Measurements from ENCODE around the gene GOLGA3.
"Not testable (repeated sequence)": the region's sequence is repeated elsewhere in the genome, so short reads cannot be mapped to it uniquely, and the experiment has no call there.

The GOLGA3 gene

DNA sequence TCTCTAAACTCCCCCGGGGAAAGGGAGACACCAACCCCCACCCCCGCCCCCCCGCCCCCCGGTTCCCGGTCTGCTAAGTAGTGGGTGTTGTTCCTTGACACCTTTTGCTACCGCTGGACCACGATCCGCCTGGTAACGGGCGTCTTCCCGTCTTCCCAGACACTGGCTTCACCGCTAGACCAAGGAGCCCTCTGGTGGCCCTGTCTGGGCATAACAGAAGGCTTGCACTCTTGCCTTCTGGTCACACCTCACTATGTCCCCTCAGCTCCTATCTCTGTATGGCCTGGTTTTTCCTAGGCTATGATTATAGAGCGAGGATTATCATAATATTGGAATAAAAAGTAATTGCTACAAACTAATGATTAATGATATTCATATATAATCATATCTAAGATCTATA is 19.3 kb downstream of the GOLGA3 start:
- DNase-seq: peak; percentile 9 to 35

DNA sequence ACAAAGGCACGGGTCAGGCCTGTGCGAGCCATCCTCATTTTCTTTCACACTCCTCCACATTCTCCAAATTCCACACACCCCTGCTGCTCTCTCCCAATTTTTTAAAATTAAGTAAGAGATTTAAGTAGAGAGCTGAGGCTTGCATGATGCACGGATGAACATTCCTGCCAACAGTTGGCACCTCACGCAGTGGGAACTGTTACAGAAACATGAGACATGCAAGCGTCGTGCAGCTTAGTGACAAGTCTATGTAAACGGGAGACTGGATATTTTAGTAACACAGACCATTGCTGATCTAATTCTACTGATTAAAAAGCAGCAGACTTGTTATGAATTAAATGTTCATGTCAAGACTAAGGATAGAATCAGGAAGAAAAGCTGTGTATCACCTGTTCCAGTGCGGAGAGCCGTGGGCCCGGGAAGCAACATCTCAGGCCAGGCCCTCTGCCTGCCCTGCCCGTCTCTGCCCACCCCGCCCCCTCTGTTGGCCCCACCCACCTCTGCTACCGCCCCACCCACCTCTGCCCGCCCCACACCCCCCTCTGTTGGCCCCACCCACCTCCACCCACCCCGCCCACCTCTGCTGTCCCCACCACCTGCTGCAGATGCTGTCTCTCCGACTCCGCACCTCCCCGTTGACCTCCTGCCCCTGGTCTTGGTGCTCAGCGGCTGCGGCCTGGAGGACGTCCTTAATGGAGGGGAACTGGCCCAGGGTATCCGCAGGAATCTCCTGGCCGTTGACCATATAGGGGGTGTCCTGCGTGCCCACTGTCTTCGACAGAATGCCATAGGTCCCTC is 21.2 kb downstream of the GOLGA3 start:
- no peak for DNase-seq

DNA sequence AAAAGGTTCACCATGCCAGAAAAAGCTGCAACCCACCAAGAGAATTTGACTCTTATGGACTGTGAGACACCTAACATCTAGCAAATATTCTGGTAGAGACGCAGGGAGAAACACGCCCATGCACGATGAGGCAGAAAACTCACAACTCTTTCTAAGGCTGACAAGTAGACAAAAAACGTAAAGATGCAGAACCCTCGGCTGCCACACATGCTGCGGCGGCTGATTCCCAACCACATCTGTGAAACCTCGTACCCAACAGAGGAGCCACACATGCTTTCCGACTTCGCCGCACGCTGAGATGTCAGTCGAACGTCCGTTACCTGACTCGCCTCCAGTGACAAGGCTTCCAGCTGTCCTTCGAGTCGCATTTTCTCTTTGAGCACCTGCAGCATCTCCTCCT is 21.8 kb downstream of the GOLGA3 start:
- DNase-seq: no peak

DNA sequence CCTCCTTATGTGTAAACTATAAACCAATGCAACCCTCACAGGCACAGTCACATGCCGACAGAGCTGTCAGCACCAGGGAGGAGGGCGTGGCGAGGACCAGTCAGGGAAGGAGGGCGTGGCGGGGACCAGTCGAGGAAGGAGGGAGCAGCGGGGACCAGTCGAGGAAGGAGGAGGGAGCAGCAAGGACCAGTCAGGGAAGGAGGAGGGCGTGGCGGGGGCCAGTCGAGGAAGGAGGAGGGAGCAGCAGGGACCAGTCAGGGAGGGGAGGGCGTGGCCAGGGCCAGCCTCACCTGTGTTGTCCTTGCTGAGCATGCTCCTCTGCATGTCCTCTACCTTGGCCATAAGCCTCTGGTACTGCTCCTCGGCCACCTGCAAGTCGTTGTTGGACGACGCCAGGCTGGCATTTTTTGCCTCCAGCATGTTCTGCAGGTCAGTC is 24.2 kb downstream of the GOLGA3 start:
- no peak for DNase-seq

DNA sequence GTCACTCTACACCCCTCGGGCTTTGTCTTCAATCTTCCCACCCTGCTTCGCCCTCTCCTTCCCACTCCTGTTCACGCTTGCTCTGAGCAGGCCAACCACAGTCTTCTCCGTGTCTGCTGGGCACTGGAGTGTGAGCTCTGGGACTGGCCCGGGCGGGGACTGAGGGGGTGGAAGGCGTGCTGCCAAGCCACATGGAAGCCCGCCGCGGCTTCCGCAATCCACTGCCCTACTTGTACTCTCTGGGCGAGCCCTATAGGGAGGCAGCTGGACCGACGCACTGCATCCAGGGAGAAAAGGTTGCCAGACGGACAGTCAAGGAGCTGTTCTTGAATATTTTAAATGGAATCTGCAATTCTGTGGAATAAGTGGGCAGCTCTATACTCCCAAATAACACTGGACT is 24.8 kb downstream of the GOLGA3 start:
- no peak for DNase-seq

DNA sequence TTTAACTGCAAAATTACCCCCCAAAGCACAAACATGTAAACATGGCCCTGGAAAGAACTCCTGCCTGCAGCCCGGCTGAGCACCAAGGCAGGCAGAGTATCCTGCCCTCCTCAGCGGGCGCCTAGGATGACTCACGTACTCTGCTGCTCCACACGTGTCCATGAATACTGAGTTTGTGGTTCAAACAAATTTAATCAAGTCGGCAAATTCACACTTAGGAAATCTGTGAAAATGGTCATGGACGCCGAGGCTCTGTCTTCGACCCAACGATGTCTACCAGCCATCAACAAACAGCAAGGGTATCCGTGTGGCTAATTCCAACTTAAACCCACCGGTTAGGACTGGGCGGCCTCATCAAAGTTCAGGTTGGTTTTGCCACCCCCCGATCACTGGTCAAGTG is 25.5 kb downstream of the GOLGA3 start:
- DNase-seq: no peak

DNA sequence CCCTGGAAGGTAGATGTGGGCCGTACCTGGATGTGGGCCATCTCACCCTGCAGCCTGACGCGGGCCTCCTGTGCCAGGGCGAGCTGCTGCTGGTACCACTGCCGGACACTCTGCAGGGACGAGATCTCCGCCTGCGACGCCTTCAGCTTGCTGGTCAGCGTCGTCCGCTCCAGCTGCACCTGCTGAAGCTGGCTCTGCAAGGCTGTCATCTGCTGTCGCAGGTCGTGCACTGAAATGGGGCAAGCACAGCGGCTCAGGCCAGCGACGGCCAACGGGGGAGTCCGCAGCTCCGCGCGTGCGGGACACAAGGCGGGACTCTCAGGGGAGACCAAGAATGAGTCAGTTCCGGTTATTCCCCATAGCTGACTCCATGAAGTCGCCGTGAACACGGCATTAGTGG is 26.9 kb downstream of the GOLGA3 start:
- DNase-seq: no peak

DNA sequence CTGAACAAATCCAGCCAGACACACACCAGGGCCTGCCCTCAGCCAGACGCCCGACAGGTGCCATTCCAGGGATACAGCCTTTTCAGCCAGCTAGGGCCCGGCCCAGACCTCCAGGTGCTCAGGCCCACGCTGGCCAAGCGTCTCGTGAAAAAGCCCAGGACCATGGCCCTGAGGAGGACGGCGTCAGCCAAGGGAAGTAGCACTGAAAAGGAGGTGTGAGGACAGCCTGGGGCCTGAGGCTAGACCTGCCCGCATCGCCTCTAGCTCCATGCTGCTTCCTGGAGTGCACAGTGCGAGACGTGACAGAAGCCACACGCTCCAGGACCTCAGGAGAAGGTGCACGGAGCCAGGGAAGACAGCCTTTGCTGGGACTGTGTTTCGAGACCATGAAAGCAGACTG is 29.8 kb downstream of the GOLGA3 start:
- DNase-seq: no peak

DNA sequence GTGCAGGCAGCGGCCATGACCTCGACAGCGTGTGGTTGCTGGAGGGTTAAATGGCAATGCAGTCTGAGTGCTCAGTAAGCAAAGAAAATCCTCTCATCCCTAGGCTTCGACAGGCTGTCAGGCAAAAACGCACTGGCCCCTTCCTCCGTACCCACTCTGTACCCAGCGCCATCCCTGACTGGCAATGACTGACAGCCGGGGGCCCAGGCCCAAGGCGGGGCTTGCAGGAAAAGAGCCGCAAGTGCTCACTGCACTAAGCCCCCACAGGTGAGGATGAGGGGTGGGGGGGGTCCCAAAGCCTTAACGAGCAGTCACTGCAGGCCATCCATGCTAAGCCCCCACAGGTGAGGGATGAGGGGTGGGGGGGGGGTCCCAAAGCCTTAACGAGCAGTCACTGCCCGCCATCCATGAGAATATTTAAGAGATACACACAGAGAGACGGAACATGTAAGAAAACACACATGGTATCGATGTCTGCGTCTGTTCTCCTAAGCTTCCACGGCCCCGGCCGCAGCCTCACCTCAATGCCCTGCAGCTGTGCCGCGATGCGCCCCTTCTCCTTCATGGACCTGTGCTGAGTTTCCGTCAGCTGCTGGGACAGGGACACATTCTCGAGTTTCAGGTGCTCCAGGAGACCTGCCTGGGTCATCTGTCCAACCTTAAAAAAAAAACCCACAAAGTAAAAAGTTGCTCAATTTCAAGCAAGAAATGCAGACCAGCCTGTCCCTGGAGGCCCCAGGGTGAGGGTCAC is 30.7 kb downstream of the GOLGA3 start:
- DNase-seq: no peak

DNA sequence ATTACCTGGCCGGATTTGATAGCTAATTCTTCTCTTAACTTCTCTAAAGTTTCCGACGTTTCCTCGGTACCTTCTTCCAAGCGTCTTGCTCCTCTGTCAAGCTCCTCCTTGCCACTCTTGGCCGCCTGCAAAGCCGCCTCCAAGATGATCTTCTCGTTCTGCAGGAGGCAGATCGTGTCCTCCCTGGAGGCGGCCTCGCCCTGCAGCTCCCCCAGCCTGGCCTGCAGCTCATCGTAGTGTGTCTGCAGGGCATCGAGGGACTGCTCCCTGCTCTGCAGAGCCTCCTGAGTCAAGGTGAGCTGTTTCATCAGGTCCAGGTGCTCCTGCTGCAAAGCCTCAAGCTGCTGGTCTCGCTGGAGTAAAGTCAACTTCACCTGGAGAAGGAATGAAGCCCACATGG is 32.8 kb downstream of the GOLGA3 start:
- DNase-seq: no peak

DNA sequence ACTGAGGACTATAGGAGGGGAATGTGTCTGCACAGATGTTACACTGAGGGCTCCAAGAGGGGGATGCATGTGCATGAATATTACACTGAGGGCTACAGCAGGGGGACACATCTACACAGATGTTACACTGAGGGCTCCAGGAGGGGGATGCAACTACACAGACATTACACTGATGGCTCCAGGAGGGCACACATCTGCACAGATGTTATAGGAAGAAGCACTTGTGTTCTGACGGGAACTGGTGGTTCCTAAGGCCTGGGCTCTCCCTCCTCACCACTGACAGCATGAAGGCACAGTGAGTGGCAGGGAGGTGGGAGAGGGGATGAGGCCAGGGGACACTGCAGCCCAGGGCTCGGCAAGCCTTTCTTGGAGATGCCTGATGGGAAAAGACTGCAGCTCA is 36.7 kb downstream of the GOLGA3 start:
- not testable (repeated sequence) for DNase-seq

DNA sequence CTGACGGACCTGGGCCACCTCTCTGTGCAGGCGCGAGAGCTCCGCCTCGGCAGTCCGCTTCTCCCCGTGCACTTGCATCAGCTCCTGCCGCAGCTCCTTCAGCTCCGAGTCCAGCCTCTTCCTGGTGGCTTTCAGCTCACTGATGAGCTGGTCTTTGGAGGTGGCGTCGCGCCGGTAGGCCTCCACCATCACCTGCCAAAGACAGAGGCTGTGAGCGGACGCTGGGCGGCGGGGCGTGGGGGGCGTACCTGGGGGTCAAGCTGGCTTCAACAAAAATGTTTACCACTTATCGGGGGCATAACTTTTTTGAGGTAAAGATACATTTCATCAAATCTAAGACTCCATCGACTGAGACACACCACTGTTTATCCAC is 39.6 kb downstream of the GOLGA3 start:
- no peak for DNase-seq

DNA sequence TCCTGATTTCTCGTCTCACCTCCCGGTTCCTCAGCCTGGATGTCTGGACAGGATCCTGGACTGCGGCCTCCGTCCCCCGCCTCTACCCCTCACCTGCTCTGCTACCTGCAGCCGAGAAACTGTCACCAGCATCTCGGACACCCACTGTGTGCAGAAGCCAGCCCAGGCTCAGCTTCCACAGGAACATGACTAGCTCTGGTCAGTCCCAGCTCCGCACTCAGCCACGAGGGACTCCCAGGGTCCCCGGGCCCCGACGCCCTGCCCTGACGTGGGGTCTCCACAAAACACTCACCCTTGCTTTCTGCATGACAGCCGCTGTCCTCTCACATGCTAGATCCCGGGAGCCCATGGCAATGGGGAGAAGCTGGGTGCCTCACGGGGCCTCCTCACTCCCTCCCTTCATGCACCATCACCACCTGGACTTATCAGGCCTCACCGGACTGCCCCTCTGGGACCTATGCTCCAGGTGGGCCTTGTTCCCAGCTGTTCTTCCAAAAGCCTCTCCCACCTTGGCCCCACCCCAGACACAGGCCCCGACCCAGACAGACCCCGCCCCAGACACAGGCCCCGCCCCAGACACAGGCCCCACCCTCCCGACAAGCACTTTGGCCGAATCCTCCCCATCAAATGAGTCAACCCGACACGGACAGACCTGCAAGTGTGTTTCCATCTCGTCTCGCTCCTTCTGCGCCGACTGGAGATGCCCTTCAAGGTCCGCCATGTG is 40.1 kb downstream of the GOLGA3 start:
- DNase-seq: no peak

DNA sequence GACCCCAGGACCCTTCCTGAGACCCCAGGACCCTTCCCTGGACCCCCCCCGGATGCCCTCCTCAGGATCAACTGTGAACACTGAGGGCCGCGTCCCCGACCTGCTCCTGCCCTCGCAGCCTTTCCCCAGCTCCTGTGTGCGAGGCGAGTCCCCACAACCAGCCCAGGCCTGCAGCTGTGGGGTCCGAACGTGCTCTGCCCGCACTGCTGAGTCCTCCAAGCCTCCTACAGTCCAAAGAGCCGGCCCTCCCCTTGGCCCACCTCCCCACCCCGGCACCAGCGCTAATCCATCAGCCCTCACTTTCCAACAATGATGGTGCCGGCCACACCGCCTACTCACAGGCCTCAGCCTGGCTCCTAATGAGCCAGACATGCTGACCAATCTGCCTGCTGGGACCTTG is 40.8 kb downstream of the GOLGA3 start:
- no peak for DNase-seq

DNA sequence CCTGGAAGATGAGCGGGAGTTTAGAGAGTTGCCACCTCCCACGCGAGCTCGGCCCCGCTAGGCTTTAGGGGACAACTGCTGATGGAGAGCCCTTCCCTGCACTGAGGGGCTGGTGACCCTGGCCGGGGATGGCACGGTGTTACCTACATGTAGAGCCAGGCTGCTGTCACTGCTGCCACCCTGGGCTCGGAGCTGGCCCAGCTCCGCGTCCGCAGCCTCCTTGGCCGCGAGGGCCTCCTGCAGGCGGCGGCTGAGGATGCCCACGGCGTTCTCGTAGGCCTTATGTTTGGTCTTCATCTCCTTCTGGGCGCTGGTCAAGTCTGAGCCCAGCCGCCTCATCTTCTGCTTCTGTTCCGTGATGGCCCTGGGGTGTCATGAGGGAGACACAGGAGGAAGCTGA is 42.5 kb downstream of the GOLGA3 start:
- DNase-seq: no peak

DNA sequence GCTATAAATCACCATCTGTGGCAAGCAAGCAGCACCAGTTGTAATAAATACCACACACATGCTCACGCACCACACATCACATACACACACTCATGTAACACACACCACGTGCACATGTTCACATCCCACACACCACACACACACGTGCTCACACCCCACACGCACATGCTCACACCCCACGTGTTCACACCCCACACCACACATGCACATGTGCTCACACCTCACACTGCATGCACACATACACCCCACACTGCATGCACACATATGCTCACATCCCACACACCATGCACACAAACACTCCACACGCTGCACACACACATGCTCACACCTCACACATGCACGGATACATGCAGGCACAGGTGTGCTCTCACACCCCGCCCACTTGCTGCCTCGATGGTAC is 44.1 kb downstream of the GOLGA3 start:
- no peak for DNase-seq

DNA sequence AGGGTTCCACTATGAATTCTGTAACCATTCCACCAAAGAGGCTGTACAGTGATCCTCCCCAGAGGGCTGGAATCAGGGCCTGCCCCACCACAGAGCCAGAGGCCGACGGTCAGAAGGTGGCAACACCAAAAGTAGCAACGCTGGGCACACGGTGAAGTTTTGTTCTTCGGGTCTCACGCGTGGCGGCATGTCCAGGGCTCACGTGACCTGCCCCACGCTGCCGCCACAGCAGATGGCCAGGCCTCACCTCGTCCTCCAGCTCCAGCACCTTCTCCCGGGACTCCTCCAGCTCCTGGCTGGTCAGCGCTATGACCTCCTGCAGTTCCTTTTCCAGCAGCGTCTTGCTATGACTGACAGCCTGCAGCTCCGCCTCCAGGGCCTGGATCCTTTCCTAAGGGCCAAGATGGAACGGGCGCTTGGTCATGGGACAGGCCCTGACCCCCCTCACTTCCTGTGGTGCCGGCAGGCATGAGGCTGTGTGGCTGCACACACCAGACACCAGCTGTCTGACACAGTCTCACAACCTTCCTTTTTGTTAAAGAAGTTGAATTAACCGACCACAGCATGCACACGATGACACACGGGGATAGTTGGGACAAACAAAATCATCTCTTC is 44.6 kb downstream of the GOLGA3 start:
- peak in 1 of 2 experiments; percentile 19 for DNase-seq

DNA sequence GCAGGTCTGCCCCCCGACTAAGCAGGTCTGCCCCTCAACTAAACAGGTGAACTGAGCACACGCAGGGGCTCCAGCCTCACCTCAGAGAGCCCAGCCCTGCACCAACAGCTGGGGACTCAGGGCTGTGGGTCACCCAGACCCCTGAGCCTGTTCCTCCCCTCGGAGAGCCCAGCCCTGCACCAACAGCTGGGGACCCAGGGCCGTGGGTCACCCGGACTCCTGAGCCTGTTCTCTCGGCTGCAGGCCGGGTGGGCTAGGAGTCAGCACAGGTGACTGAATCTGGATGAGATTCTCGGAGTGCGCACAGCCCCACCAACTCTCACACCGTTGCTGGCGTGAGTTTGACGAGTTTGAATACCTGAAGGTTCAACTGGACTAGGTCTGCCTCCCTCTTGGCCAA is 46.7 kb downstream of the GOLGA3 start:
- DNase-seq: no peak

DNA sequence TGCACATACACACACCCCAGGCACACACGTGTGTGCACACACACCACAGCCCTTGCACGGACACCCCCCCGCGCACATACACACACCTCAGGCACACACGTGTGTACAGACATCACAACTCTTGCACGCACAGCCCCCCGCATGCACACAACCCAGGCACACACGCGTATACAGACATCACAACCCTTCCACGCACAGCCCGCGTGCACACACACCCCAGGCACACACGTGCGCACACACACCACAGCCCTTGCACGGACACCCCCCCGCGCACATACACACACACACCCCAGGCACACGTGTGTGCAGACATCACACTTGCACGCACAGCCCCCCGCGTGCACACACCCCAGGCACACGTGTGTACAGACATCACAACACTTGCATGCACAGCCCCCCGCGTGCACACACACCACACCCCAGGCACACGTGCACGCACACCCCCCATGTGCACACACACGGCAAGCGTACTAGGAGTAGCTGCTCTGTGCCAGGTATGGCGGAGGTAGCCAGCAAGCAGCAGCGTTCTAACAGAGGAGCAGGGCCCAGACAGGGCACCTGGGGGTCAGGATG is 48.8 kb downstream of the GOLGA3 start:
- DNase-seq: no peak

DNA sequence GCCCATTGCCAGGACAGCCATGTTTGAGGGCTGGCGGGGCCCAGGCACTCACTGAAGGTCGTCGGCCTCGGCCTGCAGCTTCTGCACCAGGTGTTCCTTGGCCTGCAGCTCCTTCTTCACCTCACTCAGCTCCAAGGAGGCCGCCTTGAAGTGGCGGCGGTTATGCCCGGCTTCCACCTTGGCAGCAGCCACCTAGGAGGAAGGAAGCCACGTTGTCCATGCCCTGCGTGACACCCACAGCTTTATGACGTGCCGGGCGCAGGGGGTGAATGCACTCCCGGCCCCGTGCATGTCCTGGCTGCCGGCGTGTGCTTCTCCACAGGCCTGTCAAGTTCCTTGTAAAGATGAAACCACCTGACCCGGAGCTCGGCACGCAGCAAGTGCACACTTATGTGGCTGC is 51.1 kb downstream of the GOLGA3 start:
- no peak for DNase-seq

DNA sequence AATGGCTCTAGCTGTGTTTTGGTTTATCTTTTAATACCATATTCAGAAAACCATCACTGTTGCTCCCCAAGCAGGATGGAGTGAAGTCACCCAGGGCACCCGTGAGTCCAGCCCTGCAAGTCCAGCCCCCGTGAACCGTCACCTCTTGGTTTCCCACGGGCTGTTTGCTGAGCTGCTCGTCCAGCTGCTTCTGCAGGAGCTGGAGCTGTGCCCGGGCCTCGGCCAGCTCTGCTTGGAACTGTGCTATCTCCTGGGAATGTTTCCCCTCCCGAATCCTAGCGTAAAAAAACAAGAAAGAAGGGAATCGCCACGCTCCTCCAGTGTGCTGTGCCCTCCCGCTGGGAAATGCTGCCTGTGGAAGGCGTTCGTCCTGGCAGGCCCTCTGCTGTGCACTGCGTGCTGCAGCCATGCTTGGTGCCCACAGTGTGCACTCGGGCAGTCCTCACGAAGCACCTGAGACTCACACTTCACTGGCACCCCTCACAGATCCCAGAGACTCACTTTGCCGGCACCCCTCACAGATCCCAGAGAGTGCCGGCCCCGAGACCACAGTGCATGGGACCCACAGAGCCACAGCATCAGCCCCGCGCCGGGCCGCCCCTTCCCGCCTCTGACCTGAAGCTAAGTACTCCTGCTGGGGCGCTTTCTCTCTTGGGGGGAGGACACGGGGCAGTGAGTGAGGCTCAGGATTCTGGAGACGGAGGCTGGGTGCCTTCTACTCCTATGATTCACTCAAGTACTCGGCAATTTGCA is 51.7 kb downstream of the GOLGA3 start:
- DNase-seq: no peak

DNA sequence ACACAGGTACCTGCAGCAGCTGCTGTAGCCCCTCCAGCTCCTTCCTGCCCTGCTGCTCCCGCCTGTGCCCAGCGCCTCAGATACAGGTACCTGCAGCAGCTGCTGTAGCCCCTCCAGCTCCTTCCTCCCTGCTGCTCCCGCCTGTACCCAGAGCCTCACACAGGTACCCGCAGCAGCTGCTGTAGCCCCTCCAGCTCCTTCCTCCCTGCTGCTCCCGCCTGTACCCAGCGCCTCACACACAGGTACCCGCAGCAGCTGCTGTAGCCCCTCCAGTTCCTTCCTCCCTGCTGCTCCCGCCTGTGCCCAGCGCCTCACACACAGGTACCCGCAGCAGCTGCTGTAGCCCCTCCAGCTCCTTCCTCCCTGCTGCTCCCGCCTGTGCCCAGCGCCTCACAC is 52.4 kb downstream of the GOLGA3 start:
- not testable (repeated sequence) for DNase-seq

All from Kasumi-1 (cell line).